GM21717 (cell line): ENCODE measurements around the gene CLDND2.

Experiments
- ATAC-seq: cut with Tn5 transposase; IDR thresholded peaks from one replicate; pipeline ENCODE4 v1.9.1; 2021; ENCODE audit warnings: mild to moderate bottlenecking, moderate library complexity; ENCODE audit not compliant: unreplicated experiment

The CLDND2 gene

DNA sequence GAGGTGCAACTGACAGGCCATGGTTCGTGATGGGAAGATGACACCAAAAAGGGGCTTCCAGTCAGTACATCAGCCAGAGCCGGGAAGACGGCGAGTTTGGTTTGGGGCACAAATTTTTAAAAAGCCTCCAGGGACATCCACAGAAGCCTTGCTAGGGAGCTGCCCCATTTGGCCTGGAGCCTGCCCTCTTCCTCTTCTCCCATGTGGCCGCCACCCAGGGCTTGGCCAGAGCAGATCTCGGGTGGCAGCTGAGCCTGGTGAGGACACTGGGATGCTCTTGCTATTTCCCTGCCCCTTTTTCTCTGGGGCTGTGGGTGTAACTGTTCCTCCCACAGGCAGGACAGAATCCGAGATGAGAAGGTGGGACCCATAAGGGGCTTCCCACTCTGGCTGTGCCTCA is 10.9 kb downstream of the CLDND2 start:
- no peak for ATAC-seq

GRCh38 chr19:51356159-51356801 is 12.5 kb downstream of the CLDND2 start:
- no peak for ATAC-seq

- no peak for ATAC-seq
Measured at GRCh38 chr19:51354742-51355148, 14.1 kb downstream of the CLDND2 start.

GRCh38 chr19:51354103-51354741 is 14.6 kb downstream of the CLDND2 start:
- ATAC-seq: no peak

GRCh38 chr19:51352783-51353360 is 15.9 kb downstream of the CLDND2 start:
- no peak for ATAC-seq

GRCh38 chr19:51351266-51351990 is 17.4 kb downstream of the CLDND2 start:
- ATAC-seq: no peak

- no peak for ATAC-seq
Measured at GRCh38 chr19:51347209-51347928, 21.4 kb downstream of the CLDND2 start.

- no peak for ATAC-seq
Measured at GRCh38 chr19:51346742-51347141, 22.1 kb downstream of the CLDND2 start.

DNA sequence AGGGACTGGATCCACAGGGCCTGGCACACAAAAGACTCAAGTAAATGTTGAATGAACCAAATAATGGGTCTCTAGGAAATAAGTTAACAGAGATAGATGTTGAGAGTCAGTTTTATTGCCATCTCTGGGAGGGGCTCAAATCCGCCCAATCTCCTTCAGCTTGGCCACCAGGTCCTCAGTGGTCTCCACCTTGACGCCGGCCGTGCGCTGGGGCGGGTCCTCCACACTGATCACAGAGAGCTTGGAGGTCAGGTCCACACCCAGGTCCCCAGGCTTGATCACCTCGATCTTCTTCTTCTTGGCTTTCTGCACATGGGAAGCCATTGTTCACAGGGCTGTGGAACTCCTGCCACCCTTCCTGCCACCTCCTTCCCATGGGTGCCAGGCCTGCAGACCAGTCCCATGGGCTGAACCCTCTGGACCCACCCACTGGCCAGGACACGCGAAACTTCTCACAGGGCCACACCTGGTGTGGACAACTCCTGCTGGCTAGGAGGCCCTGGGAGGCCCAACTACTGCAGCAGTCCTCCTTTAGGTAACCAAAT is 23.7 kb downstream of the CLDND2 start:
- ATAC-seq: no peak

DNA sequence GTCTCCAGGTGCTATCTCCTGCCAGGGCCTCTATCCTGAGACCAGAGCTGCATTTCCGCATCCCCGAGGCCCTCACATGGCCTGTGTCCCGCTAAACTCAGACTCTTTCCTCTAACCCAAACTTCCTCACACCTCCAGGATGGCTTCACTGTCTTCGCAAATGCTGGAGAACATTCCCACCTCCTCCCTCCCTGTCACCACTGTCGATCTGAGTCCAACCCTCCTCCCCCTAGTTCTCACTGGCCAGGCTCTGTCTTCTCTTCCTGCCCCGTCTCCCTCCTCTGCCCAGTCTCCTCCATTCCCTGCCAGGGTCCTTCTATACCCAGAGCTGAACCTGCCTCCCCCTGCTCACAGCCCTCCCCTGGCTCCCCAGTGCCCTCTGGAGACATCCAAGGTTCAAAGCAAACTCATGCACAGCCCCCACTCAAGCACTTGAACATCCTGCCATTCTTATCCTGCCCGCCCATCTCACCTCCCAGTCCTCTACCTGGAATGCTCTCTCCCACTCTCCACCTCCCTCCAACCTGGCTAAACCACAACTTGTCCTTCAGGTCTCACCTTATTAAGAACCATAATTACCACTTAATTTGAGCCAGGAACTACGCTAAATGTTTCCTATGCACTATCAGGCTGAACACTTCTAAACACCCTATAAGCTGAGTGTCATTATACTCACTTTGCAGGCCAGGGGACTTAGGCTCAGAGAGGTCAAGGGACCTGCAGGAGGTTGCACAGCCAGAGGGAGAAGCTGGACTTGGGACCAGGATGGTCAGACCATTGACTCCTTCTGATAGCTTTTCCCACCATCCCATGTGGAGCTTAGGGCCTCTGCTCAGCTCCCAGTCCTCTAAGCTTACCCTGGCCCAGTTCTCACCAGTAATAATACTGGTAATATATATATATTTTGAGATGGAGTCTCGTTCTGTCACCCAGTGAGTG is 25.9 kb downstream of the CLDND2 start:
- ATAC-seq: no peak

DNA sequence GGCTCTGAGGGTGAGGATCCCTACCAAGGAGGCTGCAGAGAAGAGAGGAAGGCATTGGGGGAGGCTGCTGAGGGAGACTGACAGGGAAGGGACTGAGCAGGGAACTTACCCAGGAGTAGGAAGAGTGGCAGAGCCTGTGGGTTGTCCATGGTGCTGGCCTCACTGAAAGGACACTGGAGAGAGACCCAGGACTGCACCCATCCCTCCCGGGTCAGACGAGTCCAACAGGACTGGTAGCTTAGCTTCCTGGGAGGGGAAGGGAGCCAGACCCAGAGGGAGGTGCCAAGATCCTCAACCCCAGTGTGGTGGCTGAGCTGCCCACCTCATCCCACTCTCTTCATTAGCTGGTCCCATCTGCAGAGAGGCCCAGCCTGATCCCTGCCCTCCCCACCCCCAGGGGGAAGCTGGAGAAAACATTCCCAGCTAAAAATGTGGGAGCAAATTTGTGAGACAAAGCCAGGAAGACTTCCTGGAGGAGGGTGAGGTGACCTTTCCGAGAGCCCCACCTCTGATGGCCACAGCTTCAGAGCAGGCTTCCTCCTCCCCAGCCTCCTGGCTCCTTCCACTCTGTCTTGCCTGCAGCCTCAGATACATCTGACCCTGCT is 26.7 kb downstream of the CLDND2 start, which contains the start of gene VSIG10L:
VSIG10L (minus strand) TSS at position 164 of the 605 bp plus-strand sequence; CDS start at position 149, 15 bp downstream.
- ATAC-seq: no peak

- no peak for ATAC-seq
Measured at GRCh38 chr19:51341066-51341465, 27.7 kb downstream of the CLDND2 start.

- peak; percentile 38 for ATAC-seq
Measured at GRCh38 chr19:51339687-51340656, 28.8 kb downstream of the CLDND2 start.

DNA sequence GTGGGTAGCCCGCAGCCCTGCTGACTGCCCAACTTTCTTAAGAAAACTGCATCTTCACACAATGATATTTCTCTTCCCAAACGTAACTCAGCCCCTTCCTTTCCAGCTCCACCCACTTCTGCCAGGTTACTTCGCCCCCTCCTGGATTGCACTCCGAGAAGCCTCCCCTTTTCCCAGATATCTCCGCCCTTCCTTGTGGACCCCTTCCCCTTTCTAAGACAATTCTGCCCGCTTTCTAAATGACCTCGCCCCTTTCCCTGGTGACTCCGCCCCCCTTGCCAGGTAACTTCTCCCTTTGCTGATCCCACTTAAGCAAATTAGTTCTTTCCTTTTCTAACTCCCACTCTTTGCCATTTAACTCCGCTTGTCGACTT is 29.5 kb downstream of the CLDND2 start:
- ATAC-seq: no peak

DNA sequence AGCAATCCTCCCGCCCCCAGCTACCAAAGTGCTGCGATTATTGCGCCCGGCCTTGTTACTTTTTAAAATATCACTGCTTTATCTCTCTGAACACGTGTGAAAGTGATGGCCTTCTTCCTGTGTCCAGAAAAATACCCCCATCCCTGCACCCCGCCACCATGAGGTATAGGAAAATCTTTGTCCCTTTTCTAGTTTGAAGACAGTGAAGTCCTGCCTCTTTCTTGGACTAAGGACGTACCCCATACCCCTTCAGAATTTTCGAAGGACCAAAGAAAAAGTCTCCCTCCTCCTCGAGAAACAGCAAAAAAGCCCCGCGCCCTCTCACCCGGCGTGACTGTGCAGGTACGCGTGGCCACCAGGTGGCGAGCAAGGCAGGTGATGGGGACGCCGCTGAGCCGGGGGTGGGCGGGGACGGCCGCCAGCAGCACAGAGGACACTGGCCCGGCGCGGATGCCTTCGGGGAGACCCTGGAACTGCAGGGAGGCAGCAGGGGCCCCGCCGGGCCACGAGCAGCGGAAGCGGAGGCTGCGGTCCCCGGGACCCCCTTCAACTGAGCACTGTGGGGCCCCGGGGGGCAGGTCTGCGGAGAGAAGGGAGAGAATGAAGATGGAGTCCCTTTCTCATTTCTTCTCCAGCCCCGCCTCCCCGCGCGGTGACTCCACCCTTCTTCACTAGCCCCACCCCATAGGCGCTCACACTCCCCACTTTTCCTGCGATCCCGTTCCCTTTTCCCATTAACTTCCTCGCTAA is 30.1 kb downstream of the CLDND2 start:
- peak; percentile 57 for ATAC-seq

GRCh38 chr19:51337861-51338562 is 30.8 kb downstream of the CLDND2 start:
- ATAC-seq: no peak
